NCI-H2227 (cell line): ENCODE data around the gene FRMD4A.

Source experiments
- DNase-seq: peaks from one replicate; lab custom pipeline; 2025; ENCODE audit not compliant: unreplicated experiment; lab: John Stamatoyannopoulos, UW

The FRMD4A gene

DNA sequence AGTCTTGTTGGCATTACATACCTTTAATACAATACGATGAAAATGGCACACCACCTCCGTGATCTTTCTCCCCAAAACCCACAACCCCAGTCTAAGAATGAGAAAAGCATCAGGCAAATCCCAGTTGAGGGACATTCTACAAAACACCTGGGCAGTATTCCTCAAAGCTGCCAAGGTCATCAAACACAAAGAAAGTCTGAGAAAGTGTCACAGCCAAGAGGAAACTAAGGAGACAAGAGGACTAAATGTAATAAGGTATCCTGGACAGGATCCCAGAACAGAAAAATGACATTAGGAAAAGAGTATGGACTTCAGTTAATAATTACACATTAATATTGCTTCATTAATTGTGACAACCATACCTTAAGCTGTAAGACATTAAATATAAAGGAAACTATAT lies 14.5 kb upstream of the FRMD4A start:
- DNase-seq: no peak

DNA sequence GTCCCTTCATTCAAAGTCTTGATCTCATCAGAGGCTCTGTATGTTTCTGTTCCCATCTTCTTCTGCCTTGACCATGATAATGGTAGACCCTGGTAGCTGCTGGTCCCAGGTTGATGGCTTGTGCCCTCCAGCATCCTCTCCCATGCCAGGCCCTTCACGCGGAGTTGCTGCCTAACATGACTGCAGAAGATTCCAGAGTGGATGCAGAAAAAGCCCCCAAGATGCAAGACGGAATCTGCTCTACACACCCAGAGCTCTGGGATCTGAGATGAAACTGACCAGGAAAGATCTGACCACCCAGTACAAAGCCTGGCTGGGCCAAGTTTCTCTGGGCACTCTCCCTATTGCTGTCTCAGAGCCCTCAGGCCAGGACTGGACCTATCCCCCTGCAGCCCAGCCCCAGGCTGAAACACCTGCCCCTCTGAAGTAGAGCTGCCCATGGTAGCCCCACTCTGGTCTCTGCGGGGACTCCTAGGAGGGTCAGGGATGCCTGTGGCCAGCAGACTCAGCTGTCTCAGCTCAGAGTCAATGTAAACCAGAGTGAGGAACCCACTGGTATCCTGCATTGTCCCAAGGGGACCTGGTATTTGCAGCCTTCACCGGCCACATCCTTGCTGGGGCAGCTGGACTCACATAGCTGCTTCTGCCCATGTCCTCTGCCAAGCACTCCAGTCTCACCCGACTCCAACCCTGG lies 9.5 kb upstream of the FRMD4A start:
- DNase-seq: no peak

DNA sequence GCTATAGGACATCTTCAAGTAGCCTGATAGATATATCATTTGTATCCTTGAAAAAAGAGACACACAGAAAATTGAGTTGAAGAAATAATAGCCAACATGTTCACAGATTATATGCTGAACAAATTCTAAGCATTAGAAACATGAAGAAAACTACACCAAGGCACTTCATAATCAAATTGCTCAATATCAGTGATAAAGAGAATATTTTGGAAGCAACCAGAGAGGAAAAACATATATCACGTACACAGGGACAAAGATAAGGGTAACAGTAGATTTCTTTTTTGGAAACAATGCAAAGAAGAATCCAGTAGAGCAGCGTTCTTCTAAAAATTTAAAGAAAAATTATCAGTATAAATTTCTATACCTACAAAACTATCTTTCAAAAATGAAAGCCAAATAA lies 6.0 kb upstream of the FRMD4A start:
- DNase-seq: no peak

DNA sequence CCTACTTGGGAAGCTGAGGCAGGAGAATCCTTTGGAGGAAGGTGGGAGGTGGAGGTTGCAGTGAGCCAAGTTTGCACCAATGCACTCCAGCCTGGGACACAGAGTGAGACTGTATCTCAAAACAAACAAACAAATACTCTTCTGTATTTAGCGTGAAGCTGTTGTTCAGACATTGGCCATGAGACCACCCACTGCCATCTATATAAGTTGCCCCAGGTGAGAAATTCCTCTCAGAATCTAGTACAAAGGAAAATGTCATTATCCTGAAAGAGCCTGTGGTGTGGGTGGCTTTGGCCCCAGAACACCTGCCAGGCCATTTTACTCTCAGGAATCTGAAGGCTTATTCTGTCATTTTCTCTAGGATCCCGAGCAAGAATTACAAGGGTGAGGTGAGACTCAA lies 4.0 kb upstream of the FRMD4A start:
- no peak for DNase-seq

GRCh38 chr10:14333606-14334005 lies 2.9 kb upstream of the FRMD4A start:
- no peak for DNase-seq

DNA sequence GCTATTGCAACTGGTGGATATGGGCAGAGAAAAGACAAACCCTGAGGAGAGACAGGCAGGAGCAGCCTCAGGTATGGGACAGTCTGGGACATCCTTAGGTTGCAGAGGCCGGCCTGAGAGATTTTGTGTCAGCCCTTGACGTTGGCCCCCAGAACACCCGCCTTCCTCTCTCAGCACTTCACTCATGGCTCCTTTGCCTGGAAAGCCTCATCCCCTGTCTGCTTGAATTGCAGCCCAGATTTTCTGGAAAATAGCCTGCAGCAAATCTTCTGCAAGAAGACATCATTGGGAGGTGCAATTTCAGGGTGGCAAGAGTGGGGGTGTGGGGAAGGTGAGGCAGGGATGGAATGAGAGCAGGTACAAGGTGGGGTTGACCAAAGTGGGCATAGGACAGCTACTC lies 2.2 kb upstream of the FRMD4A start:
- no peak for DNase-seq

DNA sequence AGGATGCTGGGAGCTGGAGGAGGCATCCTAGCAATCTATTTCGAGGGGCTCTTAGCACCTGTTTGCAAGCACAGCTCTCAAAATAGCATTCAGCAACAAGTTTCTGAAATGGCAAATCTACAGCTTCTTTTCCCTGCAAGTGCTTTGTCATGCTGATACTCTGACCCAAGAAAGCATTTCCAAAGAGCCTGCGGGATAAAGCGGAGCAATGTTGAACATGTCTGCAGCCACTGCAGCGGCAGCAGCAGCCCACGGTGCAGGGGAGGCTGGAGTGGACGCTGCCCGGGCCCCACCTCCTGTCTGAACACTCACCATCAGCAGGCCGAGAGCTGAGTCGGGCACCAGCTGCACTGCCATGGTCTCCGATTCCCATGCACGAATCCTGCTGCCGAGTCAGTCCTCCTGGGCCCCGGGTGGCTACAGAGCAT lies 964 bp downstream of the FRMD4A start:
- peak; percentile 33 for DNase-seq

DNA sequence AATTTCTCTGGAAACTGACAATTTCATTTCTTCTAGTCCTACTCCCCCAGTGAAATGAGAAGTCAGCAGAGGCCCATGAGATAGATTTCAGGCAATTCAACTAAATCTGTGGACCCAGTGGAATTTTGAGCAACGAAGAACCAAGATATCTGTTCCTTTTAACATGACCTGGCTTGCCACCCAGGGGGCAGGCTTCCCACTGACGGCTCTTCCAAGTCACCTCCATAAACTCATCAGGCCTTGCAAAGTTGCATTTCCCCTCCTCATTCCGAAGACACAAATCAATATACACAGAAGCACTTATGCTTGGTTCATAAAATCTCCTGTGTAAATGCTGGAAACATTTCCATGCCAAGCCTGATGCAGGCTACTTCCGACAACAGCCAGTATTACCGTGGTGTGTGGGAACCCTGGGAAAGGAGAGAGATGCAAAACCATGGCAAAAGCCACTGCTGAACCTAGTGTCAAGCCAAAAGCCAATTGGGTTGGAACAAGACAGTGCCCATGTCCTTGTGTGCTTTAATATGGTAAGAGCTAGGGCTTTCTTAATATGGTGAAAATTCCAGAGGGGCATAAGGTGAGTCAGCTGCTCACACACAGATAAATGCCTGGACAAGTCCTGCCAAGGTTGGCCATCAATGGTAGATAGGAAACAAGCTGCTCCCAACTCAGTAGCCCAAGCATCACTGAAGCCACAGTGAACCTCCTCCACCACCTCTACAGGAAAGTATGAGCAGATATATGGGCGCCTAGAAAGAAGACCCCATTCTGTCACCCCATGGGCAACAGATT lies 1.6 kb downstream of the FRMD4A start:
- no peak for DNase-seq

DNA sequence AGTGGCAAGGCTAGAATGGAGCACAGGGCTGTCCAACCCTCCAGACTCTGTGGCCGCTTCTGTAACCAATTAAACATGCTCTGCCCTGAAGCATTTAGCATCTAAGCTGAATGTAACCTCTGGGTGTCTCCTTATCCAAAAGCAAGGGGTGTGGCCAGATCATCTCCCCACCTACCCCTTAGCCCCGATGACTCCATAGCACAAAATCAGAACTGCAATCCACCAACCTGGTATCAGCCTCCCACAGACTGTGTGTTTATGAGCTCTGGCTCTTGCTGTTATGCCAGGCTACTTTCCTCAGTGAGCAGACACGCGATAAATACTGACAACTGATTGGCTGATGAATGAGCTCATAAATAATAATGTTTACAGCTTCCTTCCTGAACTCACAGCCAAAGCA lies 3.2 kb downstream of the FRMD4A start:
- no peak for DNase-seq

GRCh38 chr10:14326581-14326980 lies 4.1 kb downstream of the FRMD4A start:
- DNase-seq: peak; percentile 2

- peak; percentile 25 for DNase-seq
Observed at GRCh38 chr10:14325325-14325955, 5.3 kb downstream of the FRMD4A start.

GRCh38 chr10:14322526-14323188 lies 8.1 kb downstream of the FRMD4A start:
- no peak for DNase-seq

DNA sequence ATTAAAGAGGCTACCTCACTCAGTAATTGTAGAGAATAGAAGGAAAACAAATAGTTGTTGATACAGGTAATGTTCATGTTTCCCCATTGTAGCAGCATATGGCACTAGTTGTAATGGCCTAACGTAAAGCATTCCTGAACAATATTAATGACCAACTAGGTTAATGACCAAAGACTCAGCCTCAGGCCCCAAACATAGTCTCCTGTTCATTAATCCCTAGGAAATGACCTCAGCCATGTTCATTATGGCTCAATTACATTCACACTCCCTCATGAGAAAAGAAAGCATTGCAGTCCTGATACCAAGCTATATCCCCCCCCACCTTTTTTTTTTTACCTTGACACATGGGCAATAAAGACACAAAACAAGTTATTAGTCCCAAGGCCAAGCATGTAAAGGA lies 12.7 kb downstream of the FRMD4A start:
- DNase-seq: no peak

- DNase-seq: no peak
Observed at GRCh38 chr10:14312014-14312413, 18.7 kb downstream of the FRMD4A start.

- DNase-seq: no peak
Observed at GRCh38 chr10:14311206-14311957, 19.3 kb downstream of the FRMD4A start.

GRCh38 chr10:14309593-14309992 lies 21.1 kb downstream of the FRMD4A start:
- no peak for DNase-seq

- DNase-seq: no peak
Observed at GRCh38 chr10:14306190-14306589, 24.5 kb downstream of the FRMD4A start.

DNA sequence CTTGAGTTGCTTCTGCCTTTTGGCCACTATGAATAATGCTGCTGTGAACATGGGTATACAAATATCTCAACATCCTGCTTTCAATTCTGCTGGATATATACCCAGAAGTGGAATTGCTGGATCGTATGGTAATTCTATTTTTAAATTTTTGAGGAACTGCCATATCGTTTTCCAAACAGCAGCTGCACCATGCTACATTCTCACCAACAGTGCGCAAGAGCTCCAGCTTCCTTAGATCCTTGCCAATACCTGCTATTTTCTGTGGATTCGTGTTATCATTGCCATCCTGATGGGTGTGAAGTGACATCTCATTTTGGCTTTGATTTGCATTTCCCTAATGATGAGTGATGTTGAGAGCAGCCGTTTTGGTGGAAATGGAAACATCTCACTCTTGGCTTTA lies 26.7 kb downstream of the FRMD4A start:
- no peak for DNase-seq

DNA sequence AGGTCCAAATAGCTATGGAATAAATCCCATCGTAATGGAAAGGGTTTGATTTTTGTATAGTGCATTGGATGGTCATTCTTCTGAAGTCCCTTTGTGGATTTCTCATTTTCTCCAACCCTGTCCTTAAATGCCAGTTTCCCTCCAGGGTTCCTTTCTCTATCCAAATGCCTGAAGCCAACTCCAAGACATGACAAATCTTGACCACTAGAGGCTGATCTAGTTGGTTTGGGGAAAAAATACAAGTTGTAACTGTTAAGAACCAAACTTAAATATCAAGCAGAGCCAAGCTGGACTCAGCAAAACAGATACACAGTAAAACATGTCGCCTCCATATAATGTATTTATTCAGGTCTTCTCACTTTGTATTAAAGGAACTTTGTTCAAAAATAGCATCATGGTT lies 28.7 kb downstream of the FRMD4A start:
- DNase-seq: no peak

GRCh38 chr10:14299556-14299955 lies 31.2 kb downstream of the FRMD4A start:
- no peak for DNase-seq
